HG02642 (cell line): ENCODE results near the gene UBAC1.
"Not testable (repeated sequence)": the region's sequence is repeated elsewhere in the genome, so short reads cannot be mapped to it uniquely, and the experiment has no call there.

Source experiments
- ATAC-seq: cut with Tn5 transposase; IDR thresholded peaks from one replicate; pipeline ENCODE4 v1.9.1; 2021; ENCODE audit warnings: mild to moderate bottlenecking; ENCODE audit not compliant: unreplicated experiment, poor library complexity

UBAC1 gene

DNA sequence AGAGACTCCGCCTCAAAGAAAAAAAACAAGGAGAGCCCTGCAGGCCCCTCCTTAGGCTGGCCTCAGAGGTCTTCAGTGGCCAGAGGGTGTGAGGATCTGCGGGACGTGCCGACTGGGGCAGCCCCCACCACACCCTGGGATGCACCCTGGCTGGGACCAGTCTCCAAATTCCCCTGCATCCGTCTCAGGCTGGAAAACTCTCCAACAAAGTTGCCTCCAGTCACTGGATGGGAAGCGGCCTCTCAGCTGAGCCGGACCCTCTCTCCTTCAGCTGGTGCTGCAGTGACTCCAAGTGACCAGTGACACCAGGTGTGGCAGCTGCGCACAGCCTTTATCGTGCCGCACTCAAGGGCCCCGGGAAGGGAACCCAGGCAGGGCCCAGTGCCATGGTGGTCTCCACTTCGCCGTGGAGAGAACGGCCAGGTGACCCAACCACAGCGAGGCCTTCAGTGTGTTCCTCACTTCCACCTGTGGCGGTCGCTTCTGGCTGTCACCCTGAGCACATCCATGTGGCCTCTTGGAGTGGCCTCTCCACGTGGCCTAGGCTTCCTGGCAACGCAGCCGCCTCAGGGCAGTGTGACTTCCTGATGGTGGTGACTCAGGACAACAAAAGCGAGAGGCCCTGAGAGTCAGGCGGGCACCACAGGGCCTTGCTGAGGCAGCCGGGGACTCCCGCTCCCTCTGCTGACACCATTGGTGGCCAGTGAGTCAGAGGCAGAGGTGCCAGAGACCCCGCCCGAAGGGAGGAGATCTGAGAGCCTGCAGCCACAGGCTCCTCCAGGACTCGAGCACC lies 34.6 kb downstream of the UBAC1 start:
- ATAC-seq = no peak

DNA sequence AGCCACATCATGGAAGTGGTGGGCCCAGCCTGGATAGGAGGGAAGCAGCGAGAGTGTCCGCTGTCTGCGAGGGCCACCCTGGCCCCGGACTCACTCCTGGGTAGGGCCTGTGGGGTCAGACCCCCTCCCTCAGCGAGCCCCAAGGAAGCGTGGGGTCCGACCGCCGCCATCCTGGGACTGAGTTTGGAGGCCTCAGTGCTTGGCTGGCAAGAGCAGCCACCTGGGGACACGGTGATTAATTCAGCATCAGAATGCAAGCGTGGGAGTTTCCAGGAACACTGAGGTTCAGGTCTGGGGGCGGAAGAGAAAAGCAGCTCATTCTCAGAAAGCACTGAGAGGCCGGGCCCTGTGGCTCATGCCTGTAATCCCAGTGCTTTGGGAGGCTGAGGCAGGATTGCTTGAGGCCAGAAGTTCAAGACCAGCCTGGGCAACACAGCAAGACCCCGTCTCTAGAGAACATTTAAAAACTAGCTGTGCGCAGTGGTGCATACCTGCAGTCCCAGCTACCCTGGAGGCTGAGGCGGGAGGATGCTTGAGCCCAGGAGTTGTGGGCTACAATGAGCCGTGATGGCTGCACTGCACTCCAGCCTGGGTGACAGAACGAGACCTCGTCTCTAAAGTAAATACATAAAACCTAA lies 35.6 kb downstream of the UBAC1 start:
- no peak for ATAC-seq

DNA sequence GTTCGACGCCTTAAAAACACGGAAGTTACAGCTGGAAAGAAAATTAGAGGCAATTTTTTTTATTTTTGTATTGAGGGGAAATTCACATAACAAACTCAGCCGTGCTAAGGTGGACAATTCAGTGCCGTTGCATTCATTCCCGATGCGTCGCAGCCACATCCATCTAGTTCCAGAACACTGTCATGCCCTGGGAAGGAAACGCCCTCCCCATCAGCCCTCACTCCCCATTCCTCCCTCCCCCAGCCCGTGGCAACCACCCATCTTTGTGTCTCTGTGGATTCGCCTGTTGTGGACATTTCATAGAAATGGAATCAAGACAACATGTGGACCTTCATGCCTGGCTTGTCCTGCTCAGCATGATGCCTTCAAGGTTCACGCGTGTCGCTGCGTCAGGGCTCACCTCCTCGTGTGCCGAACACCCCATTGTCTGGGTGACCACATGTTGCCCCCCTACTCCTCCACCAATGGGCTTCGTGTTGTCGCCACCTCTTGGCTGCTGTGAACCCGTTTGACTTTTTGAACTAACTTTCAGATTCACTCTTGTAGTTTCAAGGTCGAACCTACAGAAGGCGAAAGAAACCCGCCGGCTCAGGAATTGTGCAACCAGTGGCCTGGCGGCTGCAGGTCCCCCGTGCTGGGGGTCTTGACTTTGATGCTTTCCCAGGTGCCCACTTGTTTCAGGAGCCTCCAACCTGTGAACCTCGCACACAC lies 36.4 kb downstream of the UBAC1 start:
- no peak for ATAC-seq

DNA sequence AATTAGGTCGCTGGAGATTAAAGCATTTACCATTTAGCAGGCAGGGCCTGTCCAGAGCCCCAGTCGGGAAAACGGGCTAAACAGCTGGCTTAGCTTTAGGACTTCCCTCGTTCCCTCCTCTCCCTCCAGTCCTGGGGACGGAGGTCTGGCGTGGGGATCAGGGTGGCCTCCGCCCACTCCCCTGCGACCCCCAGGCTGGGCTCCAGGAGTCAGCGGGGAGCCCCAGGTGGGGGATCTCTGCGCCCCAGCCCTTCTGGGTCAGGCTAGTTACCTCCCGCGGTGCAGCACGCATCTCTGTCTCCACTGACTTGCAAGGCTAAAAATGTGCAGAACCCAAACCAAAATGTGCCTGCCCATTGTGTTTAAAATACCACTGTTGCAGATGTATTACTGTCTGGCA lies 37.7 kb downstream of the UBAC1 start:
- no peak for ATAC-seq

DNA sequence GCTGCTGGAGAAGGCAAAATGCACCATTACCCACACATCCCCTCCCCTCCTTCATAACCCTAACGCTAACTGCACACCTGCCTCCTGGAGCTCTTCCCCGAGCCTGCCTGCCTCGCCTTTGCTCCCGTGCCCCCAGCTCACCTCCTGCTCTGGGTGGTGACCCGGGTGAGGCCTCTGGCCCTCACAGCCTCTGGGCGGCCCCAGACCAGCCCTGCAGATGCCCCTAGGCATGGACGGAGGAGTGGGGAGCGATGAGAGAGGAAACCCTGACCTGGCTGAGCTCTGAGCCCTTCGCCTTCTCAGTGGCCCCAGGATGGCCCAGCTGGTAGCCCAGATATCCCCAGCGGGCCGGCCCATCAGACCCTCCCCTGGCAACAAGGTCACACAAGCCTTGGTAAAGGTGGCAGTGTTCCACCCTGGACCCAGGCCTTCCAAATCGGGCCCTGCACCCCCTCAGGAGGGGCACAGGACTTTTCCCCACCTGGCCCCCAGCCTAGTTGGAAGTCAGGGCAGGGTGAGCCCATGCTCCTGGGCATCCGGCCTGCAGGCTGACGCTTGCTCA lies 39.3 kb downstream of the UBAC1 start:
- ATAC-seq = no peak

DNA sequence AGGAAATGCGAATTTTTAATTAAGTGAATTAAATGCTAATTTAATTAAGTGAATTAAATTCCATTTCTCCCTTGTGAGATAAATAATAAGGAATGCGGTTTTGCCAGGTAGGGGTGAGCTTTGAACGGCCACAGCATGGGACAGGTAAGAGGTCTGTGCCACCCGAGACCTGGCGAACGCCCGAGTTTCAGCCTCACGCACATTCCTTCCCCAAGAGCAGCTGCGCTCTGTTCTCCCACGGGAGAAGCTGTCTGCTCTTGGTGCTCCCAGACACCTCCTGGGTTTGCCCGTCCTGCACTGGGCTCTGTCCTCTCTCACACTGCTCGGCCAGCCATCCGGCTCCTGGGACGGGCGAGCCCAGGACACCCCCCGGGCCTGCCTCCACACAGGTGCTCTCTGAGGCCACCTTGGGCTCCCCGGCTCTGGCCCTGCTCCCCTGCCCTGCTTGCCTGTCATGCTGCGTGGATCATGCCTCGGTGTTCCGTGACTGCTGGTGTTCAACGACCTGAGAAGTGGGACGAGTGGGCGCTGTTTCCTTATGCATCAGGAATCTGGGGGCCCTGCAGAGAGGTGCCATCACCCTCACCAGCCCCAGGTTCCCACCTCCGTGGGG lies 40.1 kb downstream of the UBAC1 start:
- no peak for ATAC-seq

DNA sequence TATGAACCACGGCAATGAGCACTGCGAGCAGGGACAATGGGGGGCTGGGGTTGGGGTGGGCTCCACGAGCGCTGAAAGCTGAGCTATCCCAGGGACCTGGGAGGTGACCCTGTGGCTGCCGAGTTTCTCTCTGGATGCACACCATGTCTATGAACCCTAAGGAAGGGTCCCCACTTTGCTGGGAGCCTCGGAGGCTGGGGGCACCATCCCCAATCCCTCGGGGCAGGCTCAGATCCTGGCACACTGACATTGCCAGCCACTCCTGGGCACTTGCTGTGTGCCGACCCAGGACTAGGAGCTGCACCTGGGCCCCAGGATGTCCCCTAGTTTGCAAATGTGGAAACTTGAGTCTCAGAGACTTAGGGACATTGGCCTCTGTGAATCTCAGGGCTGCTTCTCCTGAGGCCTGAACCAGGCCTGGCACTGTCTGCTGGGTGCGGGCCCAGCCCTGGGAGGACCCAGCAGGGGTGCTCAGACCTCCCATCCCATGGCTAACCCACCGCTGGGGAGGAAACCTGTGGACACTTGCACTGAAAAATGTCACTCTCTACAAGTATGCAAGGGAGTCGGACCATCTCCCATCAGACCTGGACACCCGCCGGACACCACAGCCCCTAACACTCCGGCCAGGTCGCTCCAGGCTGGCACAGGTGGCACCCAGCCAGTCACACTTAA lies 40.8 kb downstream of the UBAC1 start:
- ATAC-seq = no peak

DNA sequence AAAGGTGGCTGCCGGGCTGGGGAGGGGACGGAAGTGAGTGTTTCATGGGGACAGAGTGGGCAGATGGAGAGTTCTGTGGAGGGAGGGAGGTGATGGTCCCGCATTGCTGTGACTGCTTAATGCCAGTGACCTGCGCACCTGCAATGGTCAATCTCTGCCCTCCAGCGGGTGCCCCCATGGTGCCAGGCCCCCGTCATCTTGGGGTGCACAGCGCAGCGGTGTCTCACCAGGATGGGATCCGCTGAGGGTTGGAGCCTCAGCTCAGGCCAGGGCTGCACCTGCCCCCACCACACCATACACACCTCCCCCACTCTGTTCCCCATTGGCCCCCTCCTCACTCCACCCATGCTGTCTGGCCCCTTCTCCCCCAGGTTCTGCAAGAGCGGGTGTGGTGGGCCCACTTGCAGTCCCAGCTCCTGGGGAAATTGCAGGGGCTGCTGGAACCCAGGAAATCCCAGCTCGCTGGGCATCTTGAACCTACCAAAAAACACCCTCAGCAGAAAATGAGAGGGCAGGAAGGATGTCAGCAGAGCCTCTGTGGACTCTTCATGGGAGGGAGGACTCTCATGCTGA lies 41.8 kb downstream of the UBAC1 start:
- ATAC-seq = no peak

DNA sequence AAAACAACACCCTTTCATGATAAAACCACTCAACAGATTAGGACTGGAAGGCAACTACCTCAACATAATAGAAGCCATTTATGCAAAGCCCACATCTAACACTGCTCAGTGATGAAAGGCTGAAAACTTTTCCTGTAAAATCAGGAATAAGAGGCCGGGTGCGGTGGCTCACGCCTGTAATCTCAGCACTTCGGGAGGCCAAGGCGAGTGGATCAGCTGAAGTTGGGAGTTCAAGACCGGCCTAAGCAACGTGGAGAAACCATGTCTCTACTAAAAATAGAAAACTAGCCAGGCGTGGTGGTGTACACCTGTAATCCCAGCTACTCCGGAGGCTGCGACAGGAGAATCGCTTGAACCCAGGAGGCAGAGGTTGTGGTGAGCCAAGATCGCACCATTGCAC lies 44.9 kb downstream of the UBAC1 start:
- ATAC-seq = not testable (repeated sequence)

DNA sequence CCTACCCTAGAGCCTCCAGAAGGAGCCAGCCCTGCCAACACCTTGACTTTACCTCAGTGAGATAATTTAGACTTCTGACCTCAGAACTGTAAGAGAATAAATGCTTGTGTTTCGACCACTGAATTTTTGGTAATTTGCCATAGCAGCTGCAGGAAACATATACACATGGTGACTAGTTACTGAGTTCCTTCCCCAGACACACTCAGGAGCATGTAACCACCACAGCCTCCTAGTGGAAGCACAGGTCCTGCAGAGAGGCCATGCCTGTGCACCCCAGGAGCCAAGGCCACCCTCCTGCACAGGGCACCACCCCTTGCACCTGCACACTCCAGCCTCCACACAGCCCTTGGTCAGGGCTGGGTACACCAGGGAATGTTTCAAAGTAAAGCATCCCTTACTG lies 46.3 kb downstream of the UBAC1 start:
- ATAC-seq = no peak

DNA sequence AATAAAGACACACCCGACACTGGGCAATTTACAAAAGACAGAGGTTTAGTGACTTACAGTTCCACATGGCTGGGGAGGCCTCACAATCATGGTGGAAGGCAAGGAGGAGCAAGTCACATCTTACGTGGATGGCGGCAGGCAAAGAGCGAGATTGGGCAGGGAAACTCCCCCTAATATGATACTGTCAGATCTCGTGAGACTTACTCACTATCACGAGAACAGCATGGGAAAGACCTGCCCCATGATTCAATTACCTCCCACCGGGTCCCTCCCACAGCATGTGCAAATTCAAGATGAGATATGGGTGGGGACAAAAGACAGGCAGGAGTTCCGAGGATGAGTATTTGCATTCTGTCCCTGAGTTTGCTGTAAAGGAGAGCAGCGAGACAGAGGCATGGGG lies 49.9 kb downstream of the UBAC1 start:
- ATAC-seq = not testable (repeated sequence)

DNA sequence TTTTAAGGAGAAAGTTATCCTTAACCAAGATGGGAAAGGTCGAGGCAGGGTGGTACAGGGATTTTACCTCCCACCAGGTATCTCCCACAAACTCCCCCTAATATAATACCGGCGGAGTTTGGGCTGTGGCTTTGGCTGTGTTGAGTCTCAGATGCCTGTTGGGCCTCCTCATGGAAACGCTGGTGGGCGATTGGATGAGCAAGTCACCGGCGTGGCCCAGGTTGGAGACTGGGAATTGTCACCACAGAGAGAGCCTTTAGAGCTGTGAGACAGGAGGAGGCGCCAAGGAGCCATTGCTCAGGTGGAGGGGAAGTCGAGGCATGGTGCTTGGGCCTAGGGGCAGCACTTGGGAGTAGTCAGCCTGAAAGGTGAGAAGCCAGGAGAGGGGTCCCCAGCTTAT lies 50.4 kb downstream of the UBAC1 start:
- ATAC-seq = no peak

DNA sequence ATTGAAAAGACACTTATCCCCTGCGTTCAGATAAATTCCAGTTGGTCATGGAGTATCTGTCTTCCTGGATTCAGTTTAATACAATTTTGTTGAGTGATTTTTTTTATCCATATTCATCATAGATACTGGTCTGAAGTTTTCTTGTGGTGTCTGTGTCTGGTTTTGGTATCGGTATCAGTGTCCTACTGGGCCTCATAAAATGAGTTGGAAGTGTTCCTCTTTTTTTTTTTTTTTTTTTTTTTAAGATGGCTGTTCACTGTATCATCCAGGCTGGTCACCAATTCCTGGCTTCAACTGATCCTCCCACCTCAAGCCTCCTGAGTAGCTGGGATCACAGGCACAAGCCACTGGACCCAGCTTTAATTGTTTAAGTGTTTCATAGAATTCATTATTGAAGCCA lies 51.0 kb downstream of the UBAC1 start:
- no peak for ATAC-seq

DNA sequence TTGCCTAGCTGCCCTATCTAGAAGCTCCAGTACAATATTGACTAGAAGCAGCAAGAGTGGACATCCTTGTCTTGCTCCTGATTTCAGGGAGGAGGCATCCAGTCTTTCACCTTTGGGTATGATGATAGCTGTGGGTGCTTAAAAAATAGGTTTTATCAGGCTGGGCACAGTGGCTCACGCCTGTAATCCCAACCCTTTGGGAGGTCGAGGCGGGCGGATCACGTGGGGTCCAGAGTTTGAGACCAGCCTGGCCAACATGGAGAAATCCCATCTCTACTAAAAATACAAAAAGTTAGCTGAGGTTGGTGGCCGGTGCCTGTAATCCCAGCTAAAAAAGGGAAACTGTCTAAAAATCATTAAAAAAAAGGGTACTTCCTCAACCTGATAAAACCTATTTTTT lies 51.8 kb downstream of the UBAC1 start:
- no peak for ATAC-seq

DNA sequence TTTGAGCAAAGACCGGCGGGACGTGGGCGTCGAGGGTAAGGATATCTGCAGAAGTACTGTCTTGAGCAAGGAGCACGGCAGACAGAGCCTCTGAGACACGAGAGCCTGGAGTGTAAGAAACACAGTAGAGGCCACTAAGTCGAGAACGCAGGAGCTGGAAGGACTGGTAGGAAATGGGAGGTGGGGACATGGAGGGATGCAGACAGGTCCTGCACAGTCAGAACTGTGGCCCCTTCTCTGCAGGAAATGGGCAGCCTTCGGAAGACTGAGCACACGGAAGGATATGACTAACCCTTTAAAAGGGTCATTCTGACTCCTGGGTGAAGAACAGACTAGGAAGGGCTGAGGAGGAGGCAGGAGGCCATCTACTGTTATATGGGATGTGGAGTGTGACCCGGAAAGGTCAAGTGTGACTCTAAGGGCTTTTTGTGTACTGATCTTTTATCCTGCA lies 52.4 kb downstream of the UBAC1 start:
- no peak for ATAC-seq

DNA sequence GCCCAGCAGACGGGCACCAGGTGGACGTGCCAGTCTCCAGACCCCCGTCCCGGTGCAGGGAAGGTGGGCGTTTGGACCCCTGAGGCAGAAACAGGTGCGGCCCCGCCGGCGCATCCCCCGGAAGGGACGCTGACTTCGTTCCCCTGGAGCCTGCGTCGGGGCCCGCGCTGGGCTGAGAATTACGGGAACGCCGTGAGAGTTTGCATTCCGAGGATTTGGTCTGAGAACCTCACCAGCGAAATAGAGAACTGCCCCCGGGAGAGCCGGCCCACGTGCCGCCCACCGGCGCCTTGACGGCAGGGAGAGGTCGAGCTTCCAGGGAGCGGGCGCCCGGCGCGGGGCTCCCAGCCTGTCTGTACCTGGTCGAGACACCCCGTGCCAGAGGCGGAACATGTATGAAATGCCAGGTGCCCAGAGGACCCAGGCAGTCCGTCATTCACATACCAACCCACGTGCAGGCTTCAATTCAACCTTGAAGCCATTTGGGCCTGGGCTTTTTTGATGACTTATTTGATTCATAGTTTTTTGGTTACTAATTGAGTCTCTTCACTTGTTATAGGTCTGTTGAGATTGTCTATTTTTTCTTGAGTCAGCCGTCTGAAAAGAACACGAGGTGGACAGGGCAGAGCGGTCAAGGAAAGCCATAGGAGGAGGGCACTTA lies 53.0 kb downstream of the UBAC1 start:
- no peak for ATAC-seq

DNA sequence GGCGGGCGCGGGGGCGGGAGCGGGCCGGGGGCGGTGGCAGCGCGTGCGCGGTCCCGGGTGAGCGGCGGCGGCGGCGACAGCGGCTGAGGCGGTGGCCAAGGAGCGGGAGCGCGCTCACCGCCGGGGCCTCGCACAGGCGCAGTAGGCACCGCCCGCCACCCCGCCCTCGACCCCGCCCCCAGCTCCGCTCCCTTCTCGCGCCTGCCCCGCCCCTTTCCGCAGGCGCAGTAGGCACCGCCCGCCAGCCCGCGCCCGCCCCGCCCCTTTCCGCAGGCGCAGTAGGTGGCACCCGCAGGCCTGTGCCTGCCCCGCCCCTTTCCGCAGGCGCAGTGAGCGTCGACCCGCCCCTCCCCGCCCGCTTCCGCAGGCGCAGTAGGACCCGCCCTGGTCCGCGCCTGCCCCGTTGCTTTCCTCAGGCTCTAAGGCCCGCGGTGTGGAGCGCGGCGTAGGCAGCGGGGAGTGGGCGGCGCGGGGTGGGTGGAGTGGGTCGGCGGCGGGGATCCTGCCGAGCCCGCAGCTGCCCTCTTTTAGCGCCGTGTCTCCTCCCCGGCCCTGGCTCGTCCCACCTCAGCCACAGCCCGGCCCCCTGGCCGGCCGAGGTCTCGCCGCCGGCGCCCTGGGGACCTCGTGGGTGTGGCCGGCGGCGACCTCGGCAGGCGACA lies 53.6 kb downstream of the UBAC1 start, which contains the start of gene CAMSAP1:
Gene CAMSAP1 (minus strand): TSS at position 116 of the 662 bp plus-strand sequence. CDS start 387 bp downstream, outside the sequence.
- ATAC-seq = peak; percentile 76

DNA sequence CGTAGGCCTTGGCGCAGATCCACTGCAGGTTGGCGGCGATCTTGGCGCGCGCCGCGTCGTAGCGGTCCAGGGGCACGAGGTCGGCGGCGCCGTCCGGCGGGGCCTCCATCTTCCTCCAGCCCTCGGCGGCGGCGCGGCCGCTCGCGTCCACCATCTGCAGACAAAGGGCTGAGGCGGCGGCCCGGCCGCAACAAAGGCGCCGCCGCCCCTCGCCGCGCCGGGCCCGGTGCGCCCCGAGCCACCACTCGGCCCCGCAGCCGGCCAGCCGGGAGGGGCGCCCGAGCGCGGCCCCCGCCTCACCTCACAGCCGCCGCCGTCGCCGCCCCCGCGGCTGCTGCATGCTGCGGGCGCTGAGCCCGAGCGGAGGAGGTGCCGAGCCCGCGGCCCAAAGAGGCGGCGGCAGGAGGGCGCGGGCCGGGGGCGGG lies 54.2 kb downstream of the UBAC1 start:
- ATAC-seq = no peak
